Smooth muscle cell (in vitro differentiated cells): Measurements from ENCODE around the gene S100A5. TPM values are rescaled to one million over a fixed set of nuclear protein-coding genes. Genes with fewer than 3 reads are reported as not detected.

ENCODE experiments used
- DNase-seq: peaks from one replicate; lab custom pipeline; 2025; ENCODE audit not compliant: unreplicated experiment; lab: John Stamatoyannopoulos, UW
- H2AFZ ChIP-seq: fragments of 200-600 bp; sonication (generic); 2 replicates; pipeline ENCODE4 v1.6.0; 2016; ENCODE audit warnings: antibody characterized with exemption, low read depth, mild to moderate bottlenecking
- H3F3A ChIP-seq: fragments of 200-600 bp; sonication (generic); 2 replicates; pipeline ENCODE4 v1.6.0; 2017; ENCODE audit warnings: antibody characterized with exemption, low read depth
- H3K27ac ChIP-seq: fragments of 200-600 bp; sonication (generic); 2 replicates; pipeline ENCODE4 v1.5.1; 2016; ENCODE audit warnings: low read depth, mild to moderate bottlenecking
- H3K27me3 ChIP-seq: fragments of 200-600 bp; sonication (generic); 2 replicates; pipeline ENCODE4 v1.6.1; 2016; ENCODE audit warnings: low read depth, mild to moderate bottlenecking
- H3K36me3 ChIP-seq: fragments of 200-600 bp; sonication (generic); 2 replicates; pipeline ENCODE4 v1.5.1; 2016; ENCODE audit warnings: low read depth
- H3K4me1 ChIP-seq: fragments of 200-600 bp; sonication (generic); 2 replicates; pipeline ENCODE4 v1.5.1; 2016; ENCODE audit warnings: low read depth
- H3K4me2 ChIP-seq: fragments of 200-600 bp; sonication (generic); 2 replicates; pipeline ENCODE4 v1.6.0; 2016; ENCODE audit warnings: mild to moderate bottlenecking
- H3K4me3 ChIP-seq: fragments of 200-600 bp; sonication (generic); 2 replicates; pipeline ENCODE4 v1.5.1; 2016; ENCODE audit warnings: mild to moderate bottlenecking
- H3K79me2 ChIP-seq: fragments of 200-600 bp; sonication (generic); 2 replicates; pipeline ENCODE4 v1.6.0; 2016; ENCODE audit warnings: low read depth, mild to moderate bottlenecking
- H3K9ac ChIP-seq: fragments of 200-600 bp; sonication (generic); 2 replicates; pipeline ENCODE4 v1.6.0; 2016; ENCODE audit warnings: low read depth
- H3K9me3 ChIP-seq: fragments of 200-600 bp; sonication (generic); replicated peaks from 2 replicates; pipeline ENCODE4 v1.5.1; 2016; ENCODE audit warnings: low read depth
- H4K20me1 ChIP-seq: fragments of 200-600 bp; sonication (generic); 2 replicates; pipeline ENCODE4 v1.6.0; 2016; ENCODE audit warnings: low read depth
- CTCF ChIP-seq: fragments of 200-600 bp; sonication (generic); IDR thresholded peaks from 2 replicates; pipeline ENCODE4 v1.5.1; 2017; ENCODE audit warnings: borderline replicate concordance, mild to moderate bottlenecking, antibody characterized with exemption; ENCODE audit not compliant: insufficient read depth, poor library complexity, severe bottlenecking
- WGBS: methylation state at CpG from one replicate; pipeline ENCODE4 v1.1.7; 2016; ENCODE audit warnings: low lambda C conversion rate; 5-methylcytosine and 5-hydroxymethylcytosine counted together
- polyA plus RNA-seq: library from polyadenylated mRNA; unstranded; fragments of >200 nt; fragmentation: Nextera tagmentation; extraction: Ambion mirVana; gene quantifications from 2 replicates; pipeline ENCODE4 v1.2.1, GENCODE V29; 2016
- total RNA-seq: library from RNA; depleted of rRNA; stranded (reverse); fragments of >200 nt; gene quantifications from 2 replicates; pipeline ENCODE4 v1.2.3, GENCODE V29; 2014

Gene S100A5
- total and polyA plus RNA-seq, 2 experiments from 2014 or later: 1.6 to 6.2 TPM

- H3K4me3 ChIP-seq: no peak overlapping the region
- H3K9ac ChIP-seq: no peak overlapping the region
- no peak overlapping the region for H3K4me2 ChIP-seq
- no peaks in the 10 kb centered on the region for H3F3A ChIP-seq
- no peak for DNase-seq
- no peak overlapping the region for H3K27ac ChIP-seq
- WGBS: 85% methylated on average over 3 of the region's 3 CpGs
- H3K36me3 ChIP-seq: no peaks in the 10 kb centered on the region
- no peaks in the 10 kb centered on the region for H3K79me2 ChIP-seq
- H4K20me1 ChIP-seq: no peaks in the 10 kb centered on the region
- no peak for TF ChIP-seq CTCF
- H3K27me3 ChIP-seq: no peaks in the 10 kb centered on the region
- no peaks in the 10 kb centered on the region for H3K9me3 ChIP-seq
- H3K4me1 ChIP-seq: no peaks in the 10 kb centered on the region
- no peak overlapping the region for H2AFZ ChIP-seq
These were observed 21.5 kb downstream of the S100A5 start for GRCh38 chr1:153519242-153519641.

GRCh38 chr1:153515504-153516394, 25.0 kb downstream of the S100A5 start:
- H3F3A ChIP-seq: no peaks in the 10 kb centered on the region
- WGBS: 55% methylated on average over 8 of the region's 8 CpGs
- no peaks in the 10 kb centered on the region for H3K9me3 ChIP-seq
- no peak overlapping the region for H2AFZ ChIP-seq
- H3K27me3 ChIP-seq: no peaks in the 10 kb centered on the region
- H3K79me2 ChIP-seq: no peaks in the 10 kb centered on the region
- no peaks in the 10 kb centered on the region for H4K20me1 ChIP-seq
- H3K27ac ChIP-seq: no peak overlapping the region
- TF ChIP-seq CTCF: no peak
- no peak overlapping the region for H3K4me2 ChIP-seq
- no peaks in the 10 kb centered on the region for H3K4me1 ChIP-seq
- no peak for DNase-seq
- no peaks in the 10 kb centered on the region for H3K36me3 ChIP-seq
- H3K4me3 ChIP-seq: no peak overlapping the region
- H3K9ac ChIP-seq: no peak overlapping the region

GRCh38 chr1:153513666-153514065, 27.1 kb downstream of the S100A5 start:
- Histone ChIP-seq H3K9me3 (no peaks in the 10 kb centered on the region), H3F3A (no peaks in the 10 kb centered on the region), H3K4me2 (no peak overlapping the region), H3K9ac (no peak overlapping the region), H3K4me1 (no peaks in the 10 kb centered on the region), H3K36me3 (no peaks in the 10 kb centered on the region), H3K79me2 (no peaks in the 10 kb centered on the region), H3K27me3 (no peaks in the 10 kb centered on the region), H3K27ac (no peak overlapping the region), H4K20me1 (no peaks in the 10 kb centered on the region), H3K4me3 (no peak overlapping the region), H2AFZ (no peak overlapping the region)
- no peak for TF ChIP-seq CTCF
- no peak for DNase-seq
- WGBS: 99% methylated on average over 7 of the region's 7 CpGs

GRCh38 chr1:153513023-153513422, 27.7 kb downstream of the S100A5 start:
- no peak overlapping the region for H3K4me3 ChIP-seq
- 86% methylated on average over 3 of the region's 3 CpGs for WGBS
- no peak overlapping the region for H3K27ac ChIP-seq
- H3K9me3 ChIP-seq: no peaks in the 10 kb centered on the region
- H3K27me3 ChIP-seq: no peaks in the 10 kb centered on the region
- no peak overlapping the region for H3K9ac ChIP-seq
- no peaks in the 10 kb centered on the region for H3K36me3 ChIP-seq
- H3K4me1 ChIP-seq: no peaks in the 10 kb centered on the region
- H2AFZ ChIP-seq: no peak overlapping the region
- no peak for DNase-seq
- no peak overlapping the region for H3K4me2 ChIP-seq
- no peaks in the 10 kb centered on the region for H3F3A ChIP-seq
- TF ChIP-seq CTCF: no peak
- H4K20me1 ChIP-seq: no peaks in the 10 kb centered on the region
- H3K79me2 ChIP-seq: no peaks in the 10 kb centered on the region
